ENCODE data around the gene IFT25. TPM values are rescaled to one million over a fixed set of nuclear protein-coding genes. Genes with fewer than 3 reads are reported as not detected.

The IFT25 gene
- polyA plus RNA-seq, 2 donors = 18.9 to 23.7 TPM

GRCh38 chr1:53946252-53947171, 1.0 kb upstream of the IFT25 start, which contains the start of gene LRRC42:
TSS of gene LRRC42 (plus strand) at chr1:53946350. CDS start at chr1:53952000, 5,650 bp downstream.
- WGBS, 2 donors = 1% methylated on average over 55 to 58 of the region's 58 CpGs
- Histone ChIP-seq H3K4me3 (ENCODE audit: low read depth in 1 of 2, low read length in 2 of 2) (peak within 1 kb of the TSS; percentile 80 to 86), H3K27me3 (ENCODE audit: control insufficient read depth in 1 of 2, insufficient read depth in 2 of 2, low read length in 2 of 2) (no peaks in the 10 kb centered on the region), H3K4me1 (ENCODE audit: control insufficient read depth in 2 of 2, insufficient read depth in 2 of 2, low read length in 1 of 2) (peaks cover 0 to 6% of the 10 kb centered on the region in 2 donors), H3K9me3 (ENCODE audit: control insufficient read depth in 2 of 2, insufficient read depth in 1 of 2, low read depth in 1 of 2, low read length in 1 of 2) (no peaks in the 10 kb centered on the region), H3K27ac (ENCODE audit: low read depth in 2 of 2, low read length in 1 of 2) (peak within 1 kb of the TSS; percentile 96), H3K36me3 (ENCODE audit: control insufficient read depth in 2 of 2, insufficient read depth in 2 of 2, low read length in 1 of 2) (peaks cover 0 to 3% of the 10 kb centered on the region in 2 donors)

- H3K27me3 ChIP-seq (ENCODE audit: control insufficient read depth in 1 of 2, insufficient read depth in 2 of 2, low read length in 2 of 2) = no peaks in the 10 kb centered on the region
- peaks cover 0 to under 1% of the 10 kb centered on the region in 2 donors for H3K36me3 ChIP-seq (ENCODE audit: control insufficient read depth in 2 of 2, insufficient read depth in 2 of 2, low read length in 1 of 2)
- no peaks in the 10 kb centered on the region for H3K9me3 ChIP-seq (ENCODE audit: control insufficient read depth in 2 of 2, insufficient read depth in 1 of 2, low read depth in 1 of 2, low read length in 1 of 2)
- peaks cover 0 to 6% of the 10 kb centered on the region in 2 donors for H3K4me1 ChIP-seq (ENCODE audit: control insufficient read depth in 2 of 2, insufficient read depth in 2 of 2, low read length in 1 of 2)
- peak overlapping the region; percentile 90 to 93 for H3K27ac ChIP-seq (ENCODE audit: low read depth in 2 of 2, low read length in 1 of 2)
- peak overlapping the region; percentile 80 to 86 for H3K4me3 ChIP-seq (ENCODE audit: low read depth in 1 of 2, low read length in 2 of 2)
- 0 to 1% methylated on average over 16 of the region's 16 CpGs for WGBS, 2 donors
Measured at GRCh38 chr1:53945183-53945432, 391 bp downstream of the IFT25 start.

GRCh38 chr1:53944469-53945182, 873 bp downstream of the IFT25 start:
- H3K36me3 ChIP-seq (ENCODE audit: control insufficient read depth in 2 of 2, insufficient read depth in 2 of 2, low read length in 1 of 2) = no peaks in the 10 kb centered on the region
- H3K27me3 ChIP-seq (ENCODE audit: control insufficient read depth in 1 of 2, insufficient read depth in 2 of 2, low read length in 2 of 2) = no peaks in the 10 kb centered on the region
- H3K4me1 ChIP-seq (ENCODE audit: control insufficient read depth in 2 of 2, insufficient read depth in 2 of 2, low read length in 1 of 2) = peaks cover 0 to 6% of the 10 kb centered on the region in 2 donors
- no peaks in the 10 kb centered on the region for H3K9me3 ChIP-seq (ENCODE audit: control insufficient read depth in 2 of 2, insufficient read depth in 1 of 2, low read depth in 1 of 2, low read length in 1 of 2)
- peak overlapping the region; percentile 90 to 93 for H3K27ac ChIP-seq (ENCODE audit: low read depth in 2 of 2, low read length in 1 of 2)
- H3K4me3 ChIP-seq (ENCODE audit: low read depth in 1 of 2, low read length in 2 of 2) = peak overlapping the region; percentile 80 to 86
- 52 to 53% methylated on average over 20 of the region's 20 CpGs for WGBS, 2 donors

- peaks cover 0 to 6% of the 10 kb centered on the region in 2 donors for H3K4me1 ChIP-seq (ENCODE audit: control insufficient read depth in 2 of 2, insufficient read depth in 2 of 2, low read length in 1 of 2)
- no peak overlapping the region for H3K4me3 ChIP-seq (ENCODE audit: low read depth in 1 of 2, low read length in 2 of 2)
- no peaks in the 10 kb centered on the region for H3K9me3 ChIP-seq (ENCODE audit: control insufficient read depth in 2 of 2, insufficient read depth in 1 of 2, low read depth in 1 of 2, low read length in 1 of 2)
- WGBS, 2 donors = 94 to 96% methylated on average over 14 of the region's 14 CpGs
- H3K27ac ChIP-seq (ENCODE audit: low read depth in 2 of 2, low read length in 1 of 2) = no peak overlapping the region
- no peaks in the 10 kb centered on the region for H3K27me3 ChIP-seq (ENCODE audit: control insufficient read depth in 1 of 2, insufficient read depth in 2 of 2, low read length in 2 of 2)
- no peaks in the 10 kb centered on the region for H3K36me3 ChIP-seq (ENCODE audit: control insufficient read depth in 2 of 2, insufficient read depth in 2 of 2, low read length in 1 of 2)
Measured at GRCh38 chr1:53943490-53944043, 1.9 kb downstream of the IFT25 start.

- Histone ChIP-seq H3K9me3 (ENCODE audit: control insufficient read depth in 2 of 2, insufficient read depth in 1 of 2, low read depth in 1 of 2, low read length in 1 of 2) (no peaks in the 10 kb centered on the region), H3K36me3 (ENCODE audit: control insufficient read depth in 2 of 2, insufficient read depth in 2 of 2, low read length in 1 of 2) (no peaks in the 10 kb centered on the region), H3K4me3 (ENCODE audit: low read depth in 1 of 2, low read length in 2 of 2) (no peak overlapping the region), H3K4me1 (ENCODE audit: control insufficient read depth in 2 of 2, insufficient read depth in 2 of 2, low read length in 1 of 2) (peaks cover 0 to 6% of the 10 kb centered on the region in 2 donors), H3K27me3 (ENCODE audit: control insufficient read depth in 1 of 2, insufficient read depth in 2 of 2, low read length in 2 of 2) (no peaks in the 10 kb centered on the region), H3K27ac (ENCODE audit: low read depth in 2 of 2, low read length in 1 of 2) (no peak overlapping the region)
- WGBS, 2 donors = 92 to 95% methylated on average over 6 of the region's 6 CpGs
Measured at GRCh38 chr1:53943090-53943489, 2.4 kb downstream of the IFT25 start.

GRCh38 chr1:53942127-53942957, 3.2 kb downstream of the IFT25 start:
- Histone ChIP-seq H3K36me3 (ENCODE audit: control insufficient read depth in 2 of 2, insufficient read depth in 2 of 2, low read length in 1 of 2) (no peaks in the 10 kb centered on the region), H3K27me3 (ENCODE audit: control insufficient read depth in 1 of 2, insufficient read depth in 2 of 2, low read length in 2 of 2) (no peaks in the 10 kb centered on the region), H3K4me3 (ENCODE audit: low read depth in 1 of 2, low read length in 2 of 2) (no peak overlapping the region), H3K9me3 (ENCODE audit: control insufficient read depth in 2 of 2, insufficient read depth in 1 of 2, low read depth in 1 of 2, low read length in 1 of 2) (no peaks in the 10 kb centered on the region), H3K4me1 (ENCODE audit: control insufficient read depth in 2 of 2, insufficient read depth in 2 of 2, low read length in 1 of 2) (peaks cover 0 to 6% of the 10 kb centered on the region in 2 donors), H3K27ac (ENCODE audit: low read depth in 2 of 2, low read length in 1 of 2) (no peak overlapping the region)
- 89% methylated on average over 7 of the region's 7 CpGs for WGBS, 2 donors

GRCh38 chr1:53938136-53938830, 7.2 kb downstream of the IFT25 start:
- H3K4me1 ChIP-seq (ENCODE audit: control insufficient read depth in 2 of 2, insufficient read depth in 2 of 2, low read length in 1 of 2) = no peaks in the 10 kb centered on the region
- 89 to 92% methylated on average over 4 of the region's 4 CpGs for WGBS, 2 donors
- no peak overlapping the region for H3K4me3 ChIP-seq (ENCODE audit: low read depth in 1 of 2, low read length in 2 of 2)
- H3K27me3 ChIP-seq (ENCODE audit: control insufficient read depth in 1 of 2, insufficient read depth in 2 of 2, low read length in 2 of 2) = no peaks in the 10 kb centered on the region
- H3K27ac ChIP-seq (ENCODE audit: low read depth in 2 of 2, low read length in 1 of 2) = no peak overlapping the region
- no peaks in the 10 kb centered on the region for H3K9me3 ChIP-seq (ENCODE audit: control insufficient read depth in 2 of 2, insufficient read depth in 1 of 2, low read depth in 1 of 2, low read length in 1 of 2)
- no peaks in the 10 kb centered on the region for H3K36me3 ChIP-seq (ENCODE audit: control insufficient read depth in 2 of 2, insufficient read depth in 2 of 2, low read length in 1 of 2)

GRCh38 chr1:53936430-53936829, 9.1 kb downstream of the IFT25 start:
- 94 to 97% methylated on average over 1 of the region's 1 CpG for WGBS, 2 donors
- Histone ChIP-seq H3K36me3 (ENCODE audit: control insufficient read depth in 2 of 2, insufficient read depth in 2 of 2, low read length in 1 of 2) (no peaks in the 10 kb centered on the region), H3K27me3 (ENCODE audit: control insufficient read depth in 1 of 2, insufficient read depth in 2 of 2, low read length in 2 of 2) (no peaks in the 10 kb centered on the region), H3K9me3 (ENCODE audit: control insufficient read depth in 2 of 2, insufficient read depth in 1 of 2, low read depth in 1 of 2, low read length in 1 of 2) (no peaks in the 10 kb centered on the region), H3K4me1 (ENCODE audit: control insufficient read depth in 2 of 2, insufficient read depth in 2 of 2, low read length in 1 of 2) (no peaks in the 10 kb centered on the region), H3K27ac (ENCODE audit: low read depth in 2 of 2, low read length in 1 of 2) (no peak overlapping the region), H3K4me3 (ENCODE audit: low read depth in 1 of 2, low read length in 2 of 2) (no peak overlapping the region)
